Nephron (organoid): ENCODE data around the gene MTMR1.

Experiments
- H3K27ac Mint-ChIP-seq, 3 experiments: 2 replicates each; pipeline ENCODE4 v1.8.0; 2020; ENCODE audit warnings: mixed read lengths in 3 of 3, mild to moderate bottlenecking in 2 of 3, moderate library complexity in 1 of 3
- H3K27me3 Mint-ChIP-seq: 2 replicates; pipeline ENCODE4 v1.8.0; 2021; ENCODE audit warnings: low read depth, mild to moderate bottlenecking, moderate library complexity, mixed read lengths
- H3K36me3 Mint-ChIP-seq: 2 replicates; pipeline ENCODE4 v1.8.0; 2020; ENCODE audit warnings: low read depth, mixed read lengths
- H3K4me1 Mint-ChIP-seq: 2 replicates; pipeline ENCODE4 v1.8.0; 2020; ENCODE audit warnings: mixed read lengths
- H3K4me3 Mint-ChIP-seq, 3 experiments: 2 replicates each; pipeline ENCODE4 v1.8.0; 2020; ENCODE audit warnings: mild to moderate bottlenecking in 3 of 3, mixed read lengths in 3 of 3, moderate library complexity in 2 of 3
- H3K9me3 Mint-ChIP-seq: 2 replicates; pipeline ENCODE4 v1.8.0; 2020; ENCODE audit warnings: mixed read lengths
- TF ChIP-seq, protein P1 (sequence below), 3 experiments: fragments of 200-600 bp; sonication (generic); IDR thresholded peaks; one replicate each; pipeline ENCODE4 v1.5.0; 2021; ENCODE audit warnings: antibody characterized with exemption in 3 of 3; ENCODE audit not compliant: unreplicated experiment in 3 of 3

MTMR1 gene

DNA sequence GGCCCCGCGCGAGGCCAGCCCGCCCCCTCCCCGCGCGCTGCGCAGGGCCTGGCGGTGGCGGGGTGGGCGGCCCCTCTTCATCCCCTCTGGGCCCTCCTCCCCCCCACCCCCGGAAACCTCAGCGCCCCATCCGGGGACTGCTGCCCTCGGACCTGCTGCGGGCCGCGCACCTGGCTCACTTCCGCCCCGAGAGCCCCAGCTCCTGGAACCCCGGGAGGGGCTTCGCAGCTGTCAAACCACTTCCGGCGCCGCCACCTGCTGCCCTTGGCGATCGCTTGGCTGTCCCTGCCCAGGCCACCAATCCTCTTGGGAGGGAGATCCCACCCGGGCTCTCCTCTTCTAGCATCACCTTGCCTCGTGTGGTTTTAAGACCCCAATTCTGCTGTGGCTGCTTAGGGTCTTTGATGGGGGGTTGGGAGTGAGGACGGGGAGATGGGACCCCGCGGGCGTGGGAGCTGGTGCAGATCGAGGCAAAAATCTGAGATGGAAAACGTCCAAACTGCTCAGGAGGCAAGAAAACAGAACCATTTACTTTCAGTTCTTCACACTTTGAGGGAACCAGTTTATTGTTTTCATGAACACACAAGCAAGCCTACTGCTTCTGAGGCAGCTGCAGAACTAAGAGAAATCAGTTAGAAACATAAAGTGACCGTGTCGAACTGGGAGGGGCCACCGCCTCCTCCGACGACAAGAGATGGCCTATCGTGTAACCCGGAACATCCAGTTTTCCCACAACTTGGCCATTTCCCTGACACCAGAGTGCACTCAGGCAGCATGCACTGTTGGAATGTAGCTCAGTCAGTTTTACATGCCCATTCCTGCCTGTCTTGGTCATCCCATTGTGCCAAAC, 754 bp downstream of the MTMR1 start:
- Mint-ChIP-seq H3K36me3 (peaks cover 3% of the 10 kb centered on the region), H3K9me3 (peaks cover 11% of the 10 kb centered on the region), H3K27ac (peak overlapping the region; percentile 93 to 98 (median 93)), H3K4me3 (peak overlapping the region; percentile 82 to 97 (median 95)), H3K27me3 (no peaks in the 10 kb centered on the region), H3K4me1 (peaks cover 20% of the 10 kb centered on the region)
- TF ChIP-seq, protein P1, sequence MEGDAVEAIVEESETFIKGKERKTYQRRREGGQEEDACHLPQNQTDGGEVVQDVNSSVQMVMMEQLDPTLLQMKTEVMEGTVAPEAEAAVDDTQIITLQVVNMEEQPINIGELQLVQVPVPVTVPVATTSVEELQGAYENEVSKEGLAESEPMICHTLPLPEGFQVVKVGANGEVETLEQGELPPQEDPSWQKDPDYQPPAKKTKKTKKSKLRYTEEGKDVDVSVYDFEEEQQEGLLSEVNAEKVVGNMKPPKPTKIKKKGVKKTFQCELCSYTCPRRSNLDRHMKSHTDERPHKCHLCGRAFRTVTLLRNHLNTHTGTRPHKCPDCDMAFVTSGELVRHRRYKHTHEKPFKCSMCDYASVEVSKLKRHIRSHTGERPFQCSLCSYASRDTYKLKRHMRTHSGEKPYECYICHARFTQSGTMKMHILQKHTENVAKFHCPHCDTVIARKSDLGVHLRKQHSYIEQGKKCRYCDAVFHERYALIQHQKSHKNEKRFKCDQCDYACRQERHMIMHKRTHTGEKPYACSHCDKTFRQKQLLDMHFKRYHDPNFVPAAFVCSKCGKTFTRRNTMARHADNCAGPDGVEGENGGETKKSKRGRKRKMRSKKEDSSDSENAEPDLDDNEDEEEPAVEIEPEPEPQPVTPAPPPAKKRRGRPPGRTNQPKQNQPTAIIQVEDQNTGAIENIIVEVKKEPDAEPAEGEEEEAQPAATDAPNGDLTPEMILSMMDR (IDR thresholded peaks at IDR 0.05; ENCODE audit: unreplicated experiment in 3 of 3): no peak

GRCh38 chrX:150694738-150695410, 1.7 kb downstream of the MTMR1 start:
- H3K4me3 Mint-ChIP-seq: peak overlapping the region; percentile 10 to 45 (median 32)
- H3K36me3 Mint-ChIP-seq: peaks cover 3% of the 10 kb centered on the region
- H3K27me3 Mint-ChIP-seq: no peaks in the 10 kb centered on the region
- H3K9me3 Mint-ChIP-seq: peaks cover 11% of the 10 kb centered on the region
- TF ChIP-seq, protein P1 (IDR thresholded peaks at IDR 0.05; ENCODE audit: unreplicated experiment in 3 of 3): no peak
- H3K27ac Mint-ChIP-seq: no peak overlapping the region
- peaks cover 20% of the 10 kb centered on the region for H3K4me1 Mint-ChIP-seq

DNA sequence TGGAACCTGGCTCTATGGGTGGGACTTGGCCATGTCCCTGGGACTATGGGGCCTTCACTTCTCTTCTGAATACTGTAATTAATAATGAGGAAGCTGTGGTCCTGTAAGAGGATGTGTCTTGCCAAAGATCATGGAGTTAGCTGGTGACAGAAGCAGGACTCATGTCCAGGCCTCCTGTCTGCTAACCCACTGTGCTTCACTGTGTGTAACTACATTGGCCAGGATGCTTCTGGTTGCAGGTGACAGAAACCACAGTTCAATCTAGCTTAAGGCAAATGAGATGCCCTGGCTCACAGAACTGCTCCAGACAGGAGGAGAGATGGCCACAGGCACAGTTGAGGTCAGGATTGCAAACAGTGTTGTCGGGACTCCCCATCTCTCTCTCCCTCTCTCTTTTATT, 3.1 kb downstream of the MTMR1 start:
- peaks cover 6% of the 10 kb centered on the region for H3K9me3 Mint-ChIP-seq
- peaks cover 6% of the 10 kb centered on the region for H3K36me3 Mint-ChIP-seq
- peak overlapping the region in 1 of 3 experiments; percentile 2 for H3K4me3 Mint-ChIP-seq
- TF ChIP-seq, protein P1 (IDR thresholded peaks at IDR 0.05; ENCODE audit: unreplicated experiment in 3 of 3): no peak
- no peaks in the 10 kb centered on the region for H3K27me3 Mint-ChIP-seq
- peaks cover 20% of the 10 kb centered on the region for H3K4me1 Mint-ChIP-seq
- H3K27ac Mint-ChIP-seq: no peak overlapping the region

GRCh38 chrX:150696866-150697265, 3.7 kb downstream of the MTMR1 start:
- peaks cover 6% of the 10 kb centered on the region for H3K36me3 Mint-ChIP-seq
- peaks cover 20% of the 10 kb centered on the region for H3K4me1 Mint-ChIP-seq
- TF ChIP-seq, protein P1 (IDR thresholded peaks at IDR 0.05; ENCODE audit: unreplicated experiment in 3 of 3): no peak
- no peak overlapping the region for H3K27ac Mint-ChIP-seq
- H3K9me3 Mint-ChIP-seq: peaks cover 3% of the 10 kb centered on the region
- H3K4me3 Mint-ChIP-seq: no peak overlapping the region
- no peaks in the 10 kb centered on the region for H3K27me3 Mint-ChIP-seq

DNA sequence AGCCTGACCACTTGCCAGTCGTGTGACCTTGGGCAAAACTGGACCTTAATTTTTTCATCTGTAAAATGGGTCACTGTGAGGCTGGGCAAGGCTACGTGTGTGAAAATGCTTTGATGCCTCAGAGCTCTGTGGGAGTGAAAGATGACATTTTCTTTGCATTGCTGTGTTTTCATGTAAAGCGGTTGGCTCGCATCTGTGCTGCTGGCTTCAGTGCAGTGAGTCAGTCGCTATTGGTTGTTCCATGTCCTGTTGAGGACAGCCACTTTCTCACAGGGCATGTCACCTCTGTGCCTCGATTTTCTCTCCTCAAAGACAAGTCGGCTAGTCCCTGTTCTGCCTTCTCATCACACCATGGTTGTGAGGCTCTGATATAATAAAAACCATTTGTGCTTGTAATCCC, 4.4 kb downstream of the MTMR1 start:
- Mint-ChIP-seq H3K27me3 (no peaks in the 10 kb centered on the region), H3K27ac (no peak overlapping the region), H3K9me3 (peaks cover 3% of the 10 kb centered on the region), H3K4me1 (peaks cover 13% of the 10 kb centered on the region), H3K4me3 (no peak overlapping the region), H3K36me3 (peaks cover 6% of the 10 kb centered on the region)
- TF ChIP-seq, protein P1 (IDR thresholded peaks at IDR 0.05; ENCODE audit: unreplicated experiment in 3 of 3): no peak
